OCI-LY1 (cell line): ENCODE measurements around the gene MIGA1.

Source experiments
- H2AFZ ChIP-seq: fragments of 200-600 bp; sonication (generic), shearing (Covaris generic); 2 replicates; pipeline ENCODE4 v1.6.0; 2014; ENCODE audit warnings: antibody characterized with exemption, mild to moderate bottlenecking, low read length
- H3F3A ChIP-seq: fragments of 200-600 bp; sonication (generic), shearing (Covaris generic); 2 replicates; pipeline ENCODE4 v1.6.0; 2014; ENCODE audit warnings: mild to moderate bottlenecking, antibody characterized with exemption, low read length, moderate library complexity; ENCODE audit not compliant: insufficient read depth
- H3K27ac ChIP-seq: fragments of 200-600 bp; sonication (generic); 2 replicates; pipeline ENCODE4 v1.5.1; 2014; ENCODE audit warnings: low read length, mixed run types, mild to moderate bottlenecking, low read depth; ENCODE audit not compliant: poor library complexity, severe bottlenecking
- H3K27me3 ChIP-seq: fragments of 200-600 bp; sonication (generic); 2 replicates; pipeline ENCODE4 v1.6.0; 2014; ENCODE audit warnings: antibody characterized with exemption, mild to moderate bottlenecking, low read length, moderate library complexity; ENCODE audit not compliant: insufficient read depth
- H3K36me3 ChIP-seq: fragments of 200-600 bp; sonication (generic); 2 replicates; pipeline ENCODE4 v1.6.1; 2014; ENCODE audit warnings: mild to moderate bottlenecking, antibody characterized with exemption, low read length, moderate library complexity, mixed read lengths; ENCODE audit not compliant: insufficient read depth
- H3K4me1 ChIP-seq: fragments of 200-600 bp; sonication (generic); 2 replicates; pipeline ENCODE4 v1.5.1; 2014; ENCODE audit warnings: mild to moderate bottlenecking, low read length, moderate library complexity; ENCODE audit not compliant: insufficient read depth, severe bottlenecking
- H3K4me2 ChIP-seq: fragments of 200-600 bp; sonication (generic), shearing (Covaris generic); 2 replicates; pipeline ENCODE4 v1.6.1; 2014; ENCODE audit warnings: low read length
- H3K4me3 ChIP-seq: fragments of 200-600 bp; sonication (generic); 2 replicates; pipeline ENCODE4 v1.5.1; 2014; ENCODE audit warnings: low read length, low read depth, mild to moderate bottlenecking, mixed read lengths; ENCODE audit not compliant: poor library complexity, severe bottlenecking
- H3K79me2 ChIP-seq: fragments of 200-600 bp; shearing (Covaris generic); 2 replicates; pipeline ENCODE4 v1.6.1; 2016; ENCODE audit warnings: mixed run types, low read length, mixed read lengths; ENCODE audit not compliant: insufficient read depth
- H3K9ac ChIP-seq: fragments of 200-600 bp; sonication (generic), shearing (Covaris generic); 2 replicates; pipeline ENCODE4 v1.6.1; 2014; ENCODE audit warnings: mild to moderate bottlenecking, low read length, mixed read lengths
- H3K9me2 ChIP-seq: fragments of 200-600 bp; sonication (generic), shearing (Covaris generic); 2 replicates; pipeline ENCODE4 v1.6.1; 2014; ENCODE audit warnings: low read depth, mild to moderate bottlenecking, low read length, mixed read lengths
- H3K9me3 ChIP-seq: fragments of 200-600 bp; shearing (Covaris generic); 2 replicates; pipeline ENCODE4 v1.6.1; 2014; ENCODE audit warnings: low read length, mixed read lengths
- H4K20me1 ChIP-seq: fragments of 200-600 bp; sonication (generic), shearing (Covaris generic); 2 replicates; pipeline ENCODE4 v1.6.0; 2016; ENCODE audit warnings: mild to moderate bottlenecking, low read length; ENCODE audit not compliant: insufficient read depth
- CTCF ChIP-seq: fragments of 200-600 bp; sonication (generic), shearing (Covaris generic); IDR thresholded peaks from 2 replicates; pipeline ENCODE4 v1.5.1; 2017; ENCODE audit warnings: mild to moderate bottlenecking, antibody characterized with exemption, low read length, moderate library complexity, mixed read lengths
- EZH2 ChIP-seq: fragments of 200-600 bp; sonication (generic), shearing (Covaris generic); IDR thresholded peaks from 2 replicates; pipeline ENCODE4 v1.8.0; 2017; ENCODE audit warnings: borderline replicate concordance, mixed run types, mild to moderate bottlenecking, antibody characterized with exemption, low read length, moderate library complexity, mixed read lengths

MIGA1 gene

GRCh38 chr1:77829851-77830250 is 50.4 kb downstream of the MIGA1 start:
- H3K4me3 ChIP-seq, result no peak overlapping the region
- TF ChIP-seq CTCF, result no peak
- TF ChIP-seq EZH2, result no peak
- H3K4me2 ChIP-seq, result no peak overlapping the region
- no peak overlapping the region for H3K27ac ChIP-seq
- H3K79me2 ChIP-seq, result no peaks in the 10 kb centered on the region
- peaks cover 13% of the 10 kb centered on the region; the same call in 1 of the 2 replicates for H3K36me3 ChIP-seq
- H4K20me1 ChIP-seq, result no peaks in the 10 kb centered on the region
- H2AFZ ChIP-seq, result no peak overlapping the region
- H3K4me1 ChIP-seq, result peaks cover 6% of the 10 kb centered on the region
- H3K27me3 ChIP-seq, result no peaks in the 10 kb centered on the region
- no peaks in the 10 kb centered on the region for H3K9me2 ChIP-seq
- H3F3A ChIP-seq, result no peaks in the 10 kb centered on the region
- no peaks in the 10 kb centered on the region for H3K9me3 ChIP-seq
- no peak overlapping the region for H3K9ac ChIP-seq

- Histone ChIP-seq H3K27ac (no peak overlapping the region), H3K36me3 (peaks cover 13% of the 10 kb centered on the region; the same call in 1 of the 2 replicates), H3K4me2 (no peak overlapping the region), H3K79me2 (no peaks in the 10 kb centered on the region), H2AFZ (no peak overlapping the region), H3F3A (no peaks in the 10 kb centered on the region), H3K9me2 (no peaks in the 10 kb centered on the region), H4K20me1 (no peaks in the 10 kb centered on the region), H3K9ac (no peak overlapping the region), H3K4me1 (no peaks in the 10 kb centered on the region), H3K9me3 (no peaks in the 10 kb centered on the region), H3K4me3 (no peak overlapping the region), H3K27me3 (no peaks in the 10 kb centered on the region)
- no peak for TF ChIP-seq CTCF
- TF ChIP-seq EZH2, result no peak
Measured at GRCh38 chr1:77830946-77831345, 51.5 kb downstream of the MIGA1 start.

- Histone ChIP-seq H3K4me3 (no peak overlapping the region), H3K4me2 (no peak overlapping the region), H4K20me1 (no peaks in the 10 kb centered on the region), H3K27ac (no peak overlapping the region), H3K9ac (no peak overlapping the region), H3F3A (no peaks in the 10 kb centered on the region), H3K27me3 (no peaks in the 10 kb centered on the region), H3K9me2 (no peaks in the 10 kb centered on the region), H3K4me1 (no peaks in the 10 kb centered on the region), H3K9me3 (no peaks in the 10 kb centered on the region), H3K36me3 (peaks cover 13% of the 10 kb centered on the region; the same call in 1 of the 2 replicates), H3K79me2 (no peaks in the 10 kb centered on the region), H2AFZ (no peak overlapping the region)
- TF ChIP-seq EZH2, result no peak
- no peak for TF ChIP-seq CTCF
Measured at GRCh38 chr1:77831566-77831965, 52.1 kb downstream of the MIGA1 start.
